HuH-7.5 (cell line): ENCODE results near the gene LYPD8.
"Not testable (repeated sequence)": the region's sequence is repeated elsewhere in the genome, so short reads cannot be mapped to it uniquely, and the experiment has no call there.

Experiments
- DNase-seq: peaks from one replicate; pipeline ENCODE4 v3.0.0; 2011; ENCODE audit warnings: low spot score

The LYPD8 gene

GRCh38 chr1:248755517-248755916 is at the start of gene LYPD8:
Gene LYPD8 (minus strand): TSS chr1:248755759. CDS start chr1:248751081, 4,678 bp downstream.
- DNase-seq: no peak

- peak; percentile 39 for DNase-seq
These were observed 49.5 kb upstream of the LYPD8 start for GRCh38 chr1:248804771-248805681.

GRCh38 chr1:248803501-248803900 is 47.9 kb upstream of the LYPD8 start:
- DNase-seq: not testable (repeated sequence)

GRCh38 chr1:248802454-248802853 is 46.9 kb upstream of the LYPD8 start:
- no peak for DNase-seq

GRCh38 chr1:248800459-248800858 is 44.9 kb upstream of the LYPD8 start:
- DNase-seq: no peak

- DNase-seq: no peak
These were observed 43.2 kb upstream of the LYPD8 start for GRCh38 chr1:248798791-248799190.

- not testable (repeated sequence) for DNase-seq
These were observed 39.1 kb upstream of the LYPD8 start for GRCh38 chr1:248794663-248795062.

GRCh38 chr1:248793592-248793991 is 38.0 kb upstream of the LYPD8 start:
- no peak for DNase-seq

- no peak for DNase-seq
These were observed 36.8 kb upstream of the LYPD8 start for GRCh38 chr1:248792342-248792741.

- DNase-seq: no peak
These were observed 35.5 kb upstream of the LYPD8 start for GRCh38 chr1:248791010-248791409.

- no peak for DNase-seq
These were observed 34.9 kb upstream of the LYPD8 start for GRCh38 chr1:248790456-248790855.

GRCh38 chr1:248789337-248789736 is 33.8 kb upstream of the LYPD8 start:
- DNase-seq: not testable (repeated sequence)

GRCh38 chr1:248788327-248788726 is 32.8 kb upstream of the LYPD8 start:
- DNase-seq: no peak

- DNase-seq: no peak
These were observed 31.9 kb upstream of the LYPD8 start for GRCh38 chr1:248787430-248787829.

GRCh38 chr1:248786156-248786555 is 30.6 kb upstream of the LYPD8 start:
- DNase-seq: no peak

GRCh38 chr1:248783367-248783766 is 27.8 kb upstream of the LYPD8 start:
- DNase-seq: no peak

GRCh38 chr1:248782416-248783141 is 27.0 kb upstream of the LYPD8 start:
- DNase-seq: no peak

GRCh38 chr1:248779350-248779749 is 23.8 kb upstream of the LYPD8 start:
- no peak for DNase-seq

GRCh38 chr1:248778906-248779305 is 23.3 kb upstream of the LYPD8 start:
- no peak for DNase-seq

- DNase-seq: no peak
These were observed 21.4 kb upstream of the LYPD8 start for GRCh38 chr1:248776991-248777390.

GRCh38 chr1:248775441-248775840 is 19.9 kb upstream of the LYPD8 start:
- no peak for DNase-seq

GRCh38 chr1:248759644-248760043 is 4.1 kb upstream of the LYPD8 start:
- no peak for DNase-seq

GRCh38 chr1:248758352-248758751 is 2.8 kb upstream of the LYPD8 start:
- DNase-seq: no peak
